NCI-H524 treated with DMSO at 0.1 percent for 48 hours (cell line): ENCODE measurements around the gene ITGA2.
"Not testable (repeated sequence)": the region's sequence is repeated elsewhere in the genome, so short reads cannot be mapped to it uniquely, and the experiment has no call there.

Source experiments
- DNase-seq: peaks from one replicate; lab custom pipeline; 2025; lab: John Stamatoyannopoulos, UW

ITGA2 gene

GRCh38 chr5:53100606-53101005 is 111.5 kb downstream of the ITGA2 start:
- DNase-seq = no peak

DNA sequence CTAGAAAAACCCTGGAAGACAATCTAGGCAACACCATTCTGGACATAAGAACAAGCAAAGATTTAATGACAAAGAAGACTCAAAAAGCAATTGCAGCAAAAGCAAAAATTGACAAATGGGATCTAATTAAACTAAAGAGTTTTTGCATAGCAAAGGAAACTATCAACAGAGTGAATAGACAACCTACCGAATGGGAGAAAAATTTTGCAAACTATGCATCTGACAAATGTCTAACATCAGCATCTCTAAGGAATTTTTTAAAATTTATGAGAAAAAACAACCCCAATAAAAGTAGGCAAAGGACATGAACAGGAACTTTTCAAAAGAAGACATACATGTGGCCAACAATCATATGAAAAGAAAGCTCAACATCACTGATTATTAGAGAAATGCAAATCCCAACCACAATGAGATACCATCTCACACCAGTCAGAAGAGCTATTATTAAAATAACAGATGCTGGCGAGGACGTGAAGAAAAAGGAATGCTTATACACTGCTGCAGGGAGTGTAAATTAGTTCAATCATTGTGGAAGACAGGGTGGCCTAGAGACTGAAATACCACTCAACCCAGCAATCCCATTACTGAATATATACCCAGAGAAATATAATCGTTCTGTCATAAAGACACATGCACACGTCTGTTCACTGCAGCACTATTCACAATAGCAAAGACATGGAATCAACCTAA is 116.6 kb downstream of the ITGA2 start:
- DNase-seq = no peak

GRCh38 chr5:53109056-53109442 is 119.9 kb downstream of the ITGA2 start:
- no peak for DNase-seq

DNA sequence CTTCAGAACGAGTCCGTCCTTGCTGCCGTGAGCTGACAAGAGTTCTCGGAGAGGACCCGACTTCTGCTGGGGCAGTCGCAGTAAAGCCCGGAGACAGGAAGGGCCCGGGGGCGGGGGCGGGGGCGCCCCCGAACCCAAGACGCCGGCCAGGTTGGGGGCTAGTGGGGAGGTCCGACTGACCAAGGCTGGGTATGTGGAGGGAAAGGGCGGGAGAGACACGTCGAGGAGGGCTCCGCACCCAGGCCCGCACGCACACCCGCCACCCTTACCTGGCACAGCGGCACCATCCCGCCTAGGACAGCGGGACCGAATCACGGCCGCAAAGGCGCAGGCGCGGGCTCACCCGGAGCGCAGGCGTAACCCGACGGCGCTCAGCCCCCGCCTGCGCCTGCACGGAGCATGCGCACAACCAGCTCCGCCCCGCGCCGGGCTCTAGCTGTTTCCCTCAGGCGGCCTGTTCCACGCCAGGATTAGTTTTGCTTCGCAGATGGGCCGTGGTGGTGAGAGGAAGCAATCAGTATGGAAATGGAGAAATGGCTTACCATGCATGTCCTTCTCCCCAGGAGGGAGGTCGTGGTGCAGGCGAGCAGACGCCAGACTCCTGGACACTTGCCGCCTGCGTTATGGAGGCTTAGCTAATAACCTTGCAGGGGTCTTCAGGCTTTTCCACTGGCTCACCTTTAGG is 120.4 kb downstream of the ITGA2 start, which contains the start of gene MOCS2:
Gene MOCS2, minus strand, starts transcription at position 315 of the 685 bp plus-strand sequence. CDS start 2,583 bp downstream, outside the sequence.
- DNase-seq = peak; percentile 75

DNA sequence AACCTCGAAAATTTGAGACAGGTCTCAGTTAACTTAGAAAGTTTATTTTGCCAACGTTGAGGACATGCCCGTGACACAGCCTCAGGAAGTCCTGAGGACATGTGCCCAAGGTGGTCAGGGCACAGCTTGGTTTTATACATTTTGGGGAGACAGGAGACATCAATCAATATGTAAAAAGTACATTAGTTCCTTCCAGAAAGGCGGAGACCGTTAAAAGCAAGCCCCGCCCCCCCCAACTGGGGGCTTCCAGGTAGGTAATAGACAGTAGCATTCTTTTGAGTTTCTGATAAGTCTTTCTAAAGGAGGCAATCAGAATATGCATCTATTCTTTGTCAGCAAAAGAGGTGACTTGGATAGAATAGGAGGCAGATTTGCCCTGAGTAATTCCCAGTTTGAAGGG is 121.0 kb downstream of the ITGA2 start:
- DNase-seq = no peak

GRCh38 chr5:53111139-53111538 is 122.0 kb downstream of the ITGA2 start:
- no peak for DNase-seq

- DNase-seq = not testable (repeated sequence)
Observed at GRCh38 chr5:53112307-53112706, 123.2 kb downstream of the ITGA2 start.

DNA sequence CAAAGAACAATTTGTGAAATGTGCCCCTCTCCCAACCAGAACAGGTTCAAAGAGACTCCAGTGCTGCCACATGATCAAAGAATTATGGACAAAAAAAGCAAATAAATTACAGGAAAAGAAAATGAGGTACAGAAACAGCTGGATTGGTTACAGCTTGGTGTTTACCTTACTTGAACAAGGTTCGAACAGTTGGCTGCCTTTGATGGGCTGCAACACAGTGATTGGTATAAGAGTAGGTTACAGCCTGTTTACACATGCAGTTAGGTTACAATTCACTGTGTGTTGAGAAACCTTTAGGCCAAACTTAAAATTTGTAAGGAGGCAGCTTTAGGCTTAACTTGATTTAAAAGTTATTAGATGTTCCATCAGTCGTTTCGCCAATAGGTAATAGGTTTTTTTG is 123.8 kb downstream of the ITGA2 start:
- DNase-seq = no peak

DNA sequence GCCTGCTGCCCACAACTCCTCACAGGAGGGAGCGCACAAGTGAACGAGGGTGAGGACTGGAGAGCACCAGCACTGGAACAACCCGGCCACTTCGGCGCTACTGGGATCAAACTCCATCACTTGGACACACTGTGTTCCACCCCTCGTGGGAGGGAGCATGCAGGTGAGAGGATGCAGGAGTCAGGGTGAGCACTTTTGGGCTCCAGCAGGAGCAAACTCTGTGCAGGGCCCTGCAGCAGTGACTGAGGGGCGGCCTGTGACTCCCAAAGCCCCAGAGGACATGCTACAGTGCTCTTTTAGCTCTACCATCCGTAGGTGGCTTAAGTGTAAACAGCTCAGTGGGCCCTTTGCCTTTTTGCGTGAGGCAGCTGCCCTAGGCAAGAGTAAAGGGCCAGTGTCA is 124.8 kb downstream of the ITGA2 start:
- no peak for DNase-seq

DNA sequence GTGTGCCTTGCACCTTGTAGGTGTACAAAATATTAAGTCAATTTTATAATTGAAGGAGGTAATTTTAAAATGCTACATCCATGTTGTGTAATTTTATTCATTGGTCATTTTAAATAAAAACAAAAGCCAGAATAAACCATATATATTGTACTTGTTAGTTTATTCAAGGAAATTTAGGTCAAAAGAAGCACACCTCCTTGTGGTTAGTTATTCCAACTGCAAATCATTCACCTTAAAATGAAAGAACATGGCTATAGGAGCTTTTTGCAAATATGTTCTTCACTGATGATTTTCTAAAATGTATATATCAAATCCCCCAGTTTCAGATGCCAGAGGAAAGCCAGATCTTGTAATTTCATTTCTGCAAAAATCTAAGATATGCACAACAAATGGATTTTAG is 125.8 kb downstream of the ITGA2 start:
- no peak for DNase-seq

- DNase-seq = no peak
Observed at GRCh38 chr5:53116597-53116996, 127.4 kb downstream of the ITGA2 start.

DNA sequence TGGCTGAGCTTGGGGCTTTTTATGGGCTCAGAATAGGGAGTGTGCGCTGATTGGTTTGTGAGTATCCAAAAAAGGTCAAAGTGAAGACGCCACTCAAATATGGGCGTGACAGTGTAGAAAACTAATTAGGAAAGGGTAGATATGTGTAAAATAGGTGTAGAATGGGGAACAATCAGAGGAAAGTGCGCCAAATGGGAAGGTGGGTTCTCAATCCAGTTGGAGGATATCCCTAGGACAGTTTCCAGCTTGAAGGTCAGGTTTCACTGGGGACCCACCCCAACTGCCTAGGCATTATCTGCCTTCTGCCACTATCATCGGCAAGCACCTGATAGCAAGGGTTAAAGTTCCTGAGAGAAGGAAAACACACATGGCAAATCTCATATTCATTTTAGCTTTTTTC is 129.7 kb downstream of the ITGA2 start:
- no peak for DNase-seq

DNA sequence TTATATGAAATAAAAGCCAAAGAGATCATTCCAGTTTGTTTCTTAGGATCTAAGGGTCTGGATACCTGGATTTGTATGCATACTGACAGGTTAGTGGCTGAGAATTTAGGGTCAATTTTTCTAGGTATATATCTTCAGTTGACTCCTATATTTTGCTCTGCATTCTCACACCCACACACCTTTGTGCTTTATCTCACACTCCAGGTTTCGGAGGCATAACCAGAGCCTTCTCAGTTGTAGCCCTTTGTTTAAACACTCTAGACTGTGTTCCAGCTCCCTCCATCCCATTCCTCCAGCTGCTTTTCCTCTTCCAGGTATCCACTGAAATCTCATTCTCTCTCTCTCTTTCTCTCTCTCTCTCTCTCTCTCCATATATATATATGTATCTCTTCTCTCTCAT is 131.0 kb downstream of the ITGA2 start:
- no peak for DNase-seq

- no peak for DNase-seq
Observed at GRCh38 chr5:53123702-53124101, 134.6 kb downstream of the ITGA2 start.

DNA sequence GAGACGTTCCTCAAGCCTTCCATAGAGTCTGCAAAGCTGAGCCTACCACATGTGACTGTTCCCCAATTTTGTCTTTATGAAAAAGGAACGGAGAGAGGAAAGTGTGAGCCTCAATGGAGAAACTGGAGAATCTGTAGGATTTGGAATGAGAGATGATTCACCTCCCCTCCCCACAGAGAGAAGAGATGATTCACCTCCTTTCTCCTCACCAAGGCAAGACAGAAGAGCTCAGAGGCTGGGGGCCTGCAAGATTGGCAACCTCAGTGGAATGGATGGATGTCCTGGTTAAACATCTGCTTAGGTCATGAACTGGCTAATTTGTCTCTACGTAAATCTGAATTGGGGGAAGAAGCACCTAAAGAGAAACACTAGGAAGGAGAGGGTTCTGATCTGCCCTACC is 137.4 kb downstream of the ITGA2 start:
- no peak for DNase-seq

DNA sequence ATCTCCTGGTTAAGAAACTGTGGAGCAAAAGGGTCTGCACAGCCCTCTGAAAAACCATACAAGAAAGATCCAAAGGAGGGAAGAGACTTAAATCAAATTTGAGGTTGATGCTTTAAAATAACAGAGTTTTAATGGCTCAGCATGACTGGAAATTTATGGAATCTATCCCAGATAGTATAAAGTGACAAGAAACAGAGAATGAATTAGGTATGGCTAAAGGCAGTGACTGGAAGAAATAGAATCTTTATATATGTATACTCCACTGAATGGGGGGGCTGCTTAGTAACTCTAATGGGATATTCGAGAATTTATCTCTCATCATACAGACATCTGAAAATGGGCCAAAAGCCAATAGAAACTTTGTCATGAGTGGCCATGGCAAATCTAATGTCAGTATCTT is 138.0 kb downstream of the ITGA2 start:
- DNase-seq = no peak

DNA sequence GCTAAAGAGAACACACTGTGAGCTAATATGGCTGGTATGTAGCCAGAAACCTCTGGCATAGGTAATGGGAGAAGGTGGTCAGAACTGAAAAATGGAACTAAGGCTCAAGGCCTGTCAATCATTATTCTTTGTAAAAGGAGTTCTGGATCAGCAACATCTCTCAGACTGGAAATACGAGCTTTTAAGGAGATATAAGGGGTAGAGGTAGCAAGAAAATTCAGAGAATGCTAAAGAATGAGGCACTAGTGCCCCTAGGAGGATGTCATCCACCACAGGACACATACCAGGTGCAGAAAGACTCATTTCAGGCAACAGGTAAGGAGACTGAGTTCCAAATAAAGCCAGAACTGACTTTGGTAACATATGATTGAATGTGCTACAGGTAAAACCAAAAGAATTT is 139.3 kb downstream of the ITGA2 start:
- DNase-seq = no peak

DNA sequence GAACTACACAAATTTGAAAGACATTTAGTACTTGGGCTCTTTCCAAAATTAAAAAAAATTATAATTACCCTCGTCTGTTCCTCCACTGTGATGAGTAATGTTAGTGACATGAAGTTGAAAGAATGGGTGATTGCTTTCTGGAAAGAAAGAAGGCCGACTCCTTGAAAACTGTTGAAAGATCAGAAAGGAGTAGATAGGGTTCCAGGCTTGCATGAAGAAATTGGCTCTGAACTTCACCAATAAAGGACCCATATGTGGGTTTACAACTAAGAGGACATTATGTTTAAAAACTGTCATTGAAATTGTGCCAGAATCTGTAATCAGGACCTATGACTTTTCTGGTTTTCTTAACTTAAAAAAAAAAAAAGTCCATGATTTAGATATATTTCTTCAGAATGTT is 141.1 kb downstream of the ITGA2 start:
- no peak for DNase-seq

DNA sequence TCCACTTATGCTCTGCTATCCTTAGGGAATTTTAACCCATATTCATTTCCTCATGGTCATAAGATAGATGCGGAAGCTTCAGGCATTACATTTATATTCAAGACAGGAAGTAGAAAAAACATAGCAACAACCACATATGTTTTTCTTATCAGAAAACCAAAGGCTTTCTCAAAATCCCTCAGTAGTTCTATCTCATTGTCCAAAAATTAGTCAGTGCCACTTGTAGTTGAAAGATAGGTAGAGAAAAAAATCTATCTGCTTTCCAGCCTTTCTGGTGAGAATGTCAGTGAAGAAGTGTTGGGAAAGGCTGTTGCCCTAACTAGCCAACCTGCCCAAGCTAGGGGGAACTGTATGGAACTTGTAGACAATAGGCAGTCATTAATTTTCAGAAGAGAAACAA is 143.9 kb downstream of the ITGA2 start:
- no peak for DNase-seq
